RWPE2 (cell line): Measurements from ENCODE around the gene RPA3.

Source experiments
- ATAC-seq: fragments of 200-7000 bp; cut with Tn5 transposase; 3 replicates; pipeline ENCODE4 v1.9.1; 2021; ENCODE audit warnings: low read depth
- DNase-seq: peaks from one replicate; pipeline ENCODE4 v3.0.0-alpha.2; 2020; ENCODE audit warnings: low spot score
- H3K27ac ChIP-seq: fragments of 450-650 bp; 2 replicates; pipeline ENCODE4 v1.5.1; 2017; ENCODE audit warnings: mild to moderate bottlenecking; ENCODE audit not compliant: poor library complexity, severe bottlenecking
- H3K27me3 ChIP-seq: fragments of 250-450 bp; sonication (Bioruptor Pico); 2 replicates; pipeline ENCODE4 v1.5.1; 2021; ENCODE audit warnings: mild to moderate bottlenecking, moderate library complexity; ENCODE audit not compliant: insufficient read depth, poor library complexity, severe bottlenecking
- H3K36me3 ChIP-seq: fragments of 250-450 bp; sonication (Bioruptor Pico); 2 replicates; pipeline ENCODE4 v1.5.1; 2020; ENCODE audit warnings: low read depth, mild to moderate bottlenecking, moderate library complexity
- H3K4me1 ChIP-seq: fragments of 250-450 bp; sonication (Bioruptor Pico); 2 replicates; pipeline ENCODE4 v1.5.1; 2021; ENCODE audit warnings: mild to moderate bottlenecking, moderate library complexity; ENCODE audit not compliant: insufficient read depth, poor library complexity, severe bottlenecking
- H3K4me3 ChIP-seq: fragments of 250-450 bp; sonication (Bioruptor Pico); 2 replicates; pipeline ENCODE4 v1.5.1; 2021; ENCODE audit warnings: mild to moderate bottlenecking, moderate library complexity; ENCODE audit not compliant: severe bottlenecking
- H3K9me3 ChIP-seq: fragments of 250-450 bp; sonication (Bioruptor Pico); 2 replicates; pipeline ENCODE4 v1.5.1; 2021; ENCODE audit warnings: mild to moderate bottlenecking, moderate library complexity; ENCODE audit not compliant: severe bottlenecking
- CTCF ChIP-seq: fragments of 450-650 bp; IDR thresholded peaks from one replicate; pipeline ENCODE4 v1.5.1; 2017; ENCODE audit warnings: mild to moderate bottlenecking, moderate library complexity; ENCODE audit not compliant: poor library complexity, severe bottlenecking

RPA3 gene

GRCh38 chr7:7640221-7641128, 77.9 kb downstream of the RPA3 start, which contains the start of gene UMAD1:
Gene UMAD1 (plus strand): TSS chr7:7640752. CDS start chr7:7673372, 32,620 bp downstream.
- Histone ChIP-seq H3K4me1 (no peaks in the 10 kb centered on the region), H3K9me3 (no peaks in the 10 kb centered on the region), H3K36me3 (peaks cover 19% of the 10 kb centered on the region), H3K27ac (peak within 1 kb of the TSS; percentile 46), H3K27me3 (no peaks in the 10 kb centered on the region), H3K4me3 (peak within 1 kb of the TSS; percentile 58)
- DNase-seq, result peak; percentile 99
- peak; percentile 96 for ATAC-seq
- TF ChIP-seq CTCF, result no peak

DNA sequence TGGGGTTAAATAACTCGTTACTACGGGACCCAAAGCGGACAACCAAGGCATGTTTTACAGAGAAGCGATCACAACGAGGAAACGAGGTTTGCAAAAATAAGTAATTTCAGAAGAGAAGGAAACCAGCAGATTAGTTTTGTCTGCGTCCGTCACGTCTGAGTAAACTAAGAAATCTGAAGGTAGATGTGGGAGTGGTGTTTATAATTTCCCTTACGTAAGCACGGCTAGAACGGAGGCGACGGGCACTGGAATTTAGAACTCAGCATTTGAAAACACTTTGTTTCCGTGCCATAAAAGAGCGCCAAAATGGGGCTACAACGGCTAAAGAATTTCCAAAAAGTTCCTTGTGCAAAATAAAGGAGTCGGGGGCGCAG, 78.6 kb downstream of the RPA3 start:
- no peaks in the 10 kb centered on the region for H3K27me3 ChIP-seq
- peak overlapping the region; percentile 46 for H3K27ac ChIP-seq
- H3K4me3 ChIP-seq, result peak overlapping the region; percentile 58
- no peaks in the 10 kb centered on the region for H3K4me1 ChIP-seq
- peaks cover 19% of the 10 kb centered on the region for H3K36me3 ChIP-seq
- ATAC-seq (no peak), DNase-seq (no peak)
- no peaks in the 10 kb centered on the region for H3K9me3 ChIP-seq
- TF ChIP-seq CTCF, result no peak

GRCh38 chr7:7639421-7639820, 79.0 kb downstream of the RPA3 start:
- H3K27ac ChIP-seq, result peak overlapping the region; percentile 46
- ATAC-seq, result no peak
- no peaks in the 10 kb centered on the region for H3K4me1 ChIP-seq
- no peak for DNase-seq
- H3K9me3 ChIP-seq, result no peaks in the 10 kb centered on the region
- peak overlapping the region; percentile 58 for H3K4me3 ChIP-seq
- peaks cover 19% of the 10 kb centered on the region for H3K36me3 ChIP-seq
- H3K27me3 ChIP-seq, result no peaks in the 10 kb centered on the region
- TF ChIP-seq CTCF, result no peak

- H3K9me3 ChIP-seq, result no peaks in the 10 kb centered on the region
- H3K4me1 ChIP-seq, result no peaks in the 10 kb centered on the region
- no peak for DNase-seq
- H3K27me3 ChIP-seq, result no peaks in the 10 kb centered on the region
- no peak overlapping the region for H3K27ac ChIP-seq
- no peak for TF ChIP-seq CTCF
- no peak for ATAC-seq
- H3K4me3 ChIP-seq, result no peak overlapping the region
- no peaks in the 10 kb centered on the region for H3K36me3 ChIP-seq
Observed at GRCh38 chr7:7630626-7631329, 87.6 kb downstream of the RPA3 start.
